HG02870 (cell line): ENCODE data around the gene CTNNA2.

Source experiments
- ATAC-seq: cut with Tn5 transposase; IDR thresholded peaks from one replicate; pipeline ENCODE4 v1.9.1; 2021; ENCODE audit warnings: mild to moderate bottlenecking, moderate library complexity; ENCODE audit not compliant: unreplicated experiment

CTNNA2 gene

GRCh38 chr2:80302314-80303005 is 789.6 kb downstream of the CTNNA2 start:
- no peak for ATAC-seq

GRCh38 chr2:80303006-80303908 is 790.4 kb downstream of the CTNNA2 start:
- ATAC-seq, result no peak

GRCh38 chr2:80303909-80304837 is 791.3 kb downstream of the CTNNA2 start, which contains the start of gene LRRTM1:
LRRTM1 (minus strand) TSS chr2:80304752; CDS start chr2:80303819, 933 bp downstream.
- no peak for ATAC-seq

GRCh38 chr2:80311304-80311703 is 798.5 kb downstream of the CTNNA2 start:
- no peak for ATAC-seq

- ATAC-seq, result no peak
Measured at GRCh38 chr2:80312282-80312839, 799.5 kb downstream of the CTNNA2 start.

- no peak for ATAC-seq
Measured at GRCh38 chr2:80322311-80322920, 809.6 kb downstream of the CTNNA2 start.

GRCh38 chr2:80322958-80323357 is 810.1 kb downstream of the CTNNA2 start:
- ATAC-seq, result no peak

GRCh38 chr2:80323610-80324009 is 810.8 kb downstream of the CTNNA2 start:
- ATAC-seq, result no peak

- no peak for ATAC-seq
Measured at GRCh38 chr2:80324525-80324924, 811.7 kb downstream of the CTNNA2 start.

GRCh38 chr2:80326214-80326613 is 813.4 kb downstream of the CTNNA2 start:
- no peak for ATAC-seq

GRCh38 chr2:80326861-80327260 is 814.0 kb downstream of the CTNNA2 start:
- no peak for ATAC-seq

GRCh38 chr2:80328159-80328571 is 815.3 kb downstream of the CTNNA2 start:
- no peak for ATAC-seq

GRCh38 chr2:80329491-80329890 is 816.6 kb downstream of the CTNNA2 start:
- no peak for ATAC-seq

GRCh38 chr2:80330527-80331450 is 817.9 kb downstream of the CTNNA2 start:
- no peak for ATAC-seq

- no peak for ATAC-seq
Measured at GRCh38 chr2:80333886-80334285, 821.0 kb downstream of the CTNNA2 start.

GRCh38 chr2:80335411-80335810 is 822.6 kb downstream of the CTNNA2 start:
- ATAC-seq, result no peak

- no peak for ATAC-seq
Measured at GRCh38 chr2:80338794-80339193, 825.9 kb downstream of the CTNNA2 start.

- no peak for ATAC-seq
Measured at GRCh38 chr2:80340022-80340421, 827.2 kb downstream of the CTNNA2 start.

GRCh38 chr2:80348078-80348477 is 835.2 kb downstream of the CTNNA2 start:
- no peak for ATAC-seq
